ENCODE data around the gene LIPT2.

Gene LIPT2

DNA sequence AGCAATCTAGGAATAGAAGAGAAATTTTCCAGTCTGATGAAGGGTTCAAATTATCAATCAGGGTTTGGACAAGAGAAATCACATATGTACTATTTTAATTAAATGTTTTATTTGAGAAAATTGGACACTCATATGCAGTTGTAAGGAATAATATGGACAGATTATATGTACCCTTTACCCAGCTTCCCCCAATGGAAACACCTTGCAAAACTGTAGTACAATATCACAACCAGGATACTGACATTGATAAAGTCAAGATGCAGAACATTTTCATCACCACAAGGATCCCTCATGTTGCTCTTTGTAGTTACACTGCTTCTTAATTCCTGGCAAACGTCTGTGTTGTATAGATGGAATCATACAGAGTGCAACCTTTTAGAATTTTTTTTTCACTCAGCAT is 1.4 kb upstream of the LIPT2 start:
- DNase-seq (ENCODE audit: low spot score), result no peak

DNA sequence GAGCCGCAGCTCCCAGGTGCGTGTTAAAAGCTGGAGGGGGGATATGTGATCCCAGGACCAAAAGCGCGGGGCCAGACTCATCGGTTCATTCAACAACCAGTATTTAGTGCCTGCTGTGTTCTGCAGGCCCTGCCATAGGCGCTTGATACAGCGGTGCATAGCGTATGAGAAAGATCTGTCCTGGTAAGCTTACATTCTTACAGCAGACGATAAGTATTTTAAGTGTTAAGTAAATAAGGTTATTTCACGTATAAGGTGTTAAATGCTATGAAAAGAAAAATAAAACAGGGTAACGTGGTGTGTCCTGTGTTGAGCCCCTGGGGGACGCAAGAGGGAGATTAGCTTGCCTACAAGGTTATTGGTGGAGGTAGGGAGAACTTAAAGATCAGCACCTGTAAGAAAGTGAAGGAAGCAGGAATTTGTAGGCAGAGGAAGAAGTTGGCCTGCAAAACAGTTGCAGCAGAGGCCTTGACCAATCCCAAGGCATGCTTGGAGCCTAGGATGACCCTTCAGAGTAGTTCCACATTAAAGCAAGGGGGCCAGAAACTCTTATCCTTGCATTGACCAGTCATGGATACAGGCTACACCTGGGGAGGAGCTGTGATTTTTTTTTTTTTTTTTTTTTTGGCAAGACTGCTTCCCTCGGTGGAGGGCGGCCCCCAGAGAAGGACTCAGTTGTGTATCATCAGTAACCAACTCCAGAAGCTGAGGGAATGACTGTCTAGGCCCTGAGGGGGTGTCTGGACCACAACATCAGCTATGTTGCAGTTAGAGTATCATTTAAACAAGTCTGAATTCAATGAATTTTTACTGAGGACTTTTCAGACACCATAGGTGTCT is 487 bp upstream of the LIPT2 start:
- DNase-seq (ENCODE audit: low spot score), result no peak

DNA sequence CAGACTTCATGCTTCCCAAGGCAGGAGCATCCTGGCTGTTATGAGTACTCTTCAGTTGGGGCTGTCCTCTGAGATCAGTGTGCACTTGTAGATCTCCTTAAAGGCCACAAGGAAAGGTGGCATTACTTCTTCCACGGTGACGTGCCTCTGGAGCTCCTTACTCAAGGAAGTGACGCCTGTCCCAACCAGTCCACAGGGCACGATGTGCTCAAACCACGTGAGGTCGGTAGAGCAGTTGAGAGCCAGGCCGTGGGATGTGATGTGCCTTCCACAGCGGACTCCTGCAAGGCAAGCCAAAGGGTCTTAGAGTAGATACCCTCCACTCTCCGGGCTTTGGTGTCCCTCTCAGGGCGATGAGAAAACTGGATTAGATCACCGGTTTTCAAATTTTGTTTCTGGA is 1.4 kb downstream of the LIPT2 start:
- no peak for DNase-seq (ENCODE audit: low spot score)

DNA sequence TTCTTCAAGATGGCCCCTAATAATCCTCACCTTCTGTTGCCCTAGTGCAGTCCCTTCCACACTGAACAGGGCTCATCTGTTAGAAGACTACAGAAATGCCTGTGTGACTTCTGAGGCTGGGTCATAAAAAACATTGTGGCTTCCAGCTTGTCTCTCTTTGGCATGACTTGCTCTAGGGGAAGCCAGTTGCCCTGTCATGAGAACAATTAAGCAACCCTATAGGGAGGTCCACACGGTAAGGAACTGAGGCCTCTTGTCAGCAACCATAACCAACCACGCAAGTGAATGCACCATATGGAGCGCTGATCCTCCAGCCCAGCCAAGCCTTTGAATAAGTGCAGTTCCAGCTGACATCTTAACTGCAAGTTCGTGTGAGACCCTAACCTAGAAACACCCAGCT is 2.6 kb downstream of the LIPT2 start:
- DNase-seq (ENCODE audit: low spot score), result no peak

DNA sequence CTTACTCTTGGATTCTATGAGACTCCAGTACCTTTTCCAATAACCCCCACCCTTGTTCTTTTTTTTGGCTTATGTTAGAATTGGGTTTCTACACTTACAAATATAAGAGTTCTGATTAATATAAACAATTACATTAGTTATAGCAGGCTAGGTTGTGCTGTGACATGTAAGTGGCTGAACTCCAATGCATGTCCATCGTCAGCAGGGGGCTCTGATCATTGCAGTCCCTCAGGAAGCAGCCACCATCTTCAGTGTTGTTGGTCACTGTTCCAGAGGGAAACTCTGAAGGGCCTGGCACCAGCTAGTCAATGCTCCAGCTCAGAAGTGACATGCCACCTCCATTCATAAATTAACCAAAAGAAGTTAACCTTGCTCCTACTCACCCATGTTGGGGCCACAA is 5.6 kb downstream of the LIPT2 start:
- DNase-seq (ENCODE audit: low spot score), result peak; percentile 12

DNA sequence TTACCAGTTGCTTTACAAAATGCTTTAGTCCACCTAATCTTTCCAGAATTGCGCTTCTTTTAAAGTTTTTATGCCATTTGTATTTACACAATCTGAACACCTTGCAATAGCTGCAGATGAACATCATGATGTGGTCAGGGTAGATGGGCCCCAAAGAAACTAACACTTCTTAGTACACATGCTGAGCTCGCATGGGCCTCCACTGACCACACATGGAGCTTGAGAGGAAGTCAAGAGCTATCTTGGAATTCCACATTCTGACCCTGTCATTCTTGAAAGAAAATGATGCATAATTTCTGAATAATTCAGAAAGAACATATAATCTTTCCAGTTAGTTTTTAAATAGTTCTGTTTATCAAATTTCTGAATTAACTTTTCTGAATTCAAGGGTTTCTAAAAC is 7.7 kb downstream of the LIPT2 start:
- no peak for DNase-seq (ENCODE audit: low spot score)

DNA sequence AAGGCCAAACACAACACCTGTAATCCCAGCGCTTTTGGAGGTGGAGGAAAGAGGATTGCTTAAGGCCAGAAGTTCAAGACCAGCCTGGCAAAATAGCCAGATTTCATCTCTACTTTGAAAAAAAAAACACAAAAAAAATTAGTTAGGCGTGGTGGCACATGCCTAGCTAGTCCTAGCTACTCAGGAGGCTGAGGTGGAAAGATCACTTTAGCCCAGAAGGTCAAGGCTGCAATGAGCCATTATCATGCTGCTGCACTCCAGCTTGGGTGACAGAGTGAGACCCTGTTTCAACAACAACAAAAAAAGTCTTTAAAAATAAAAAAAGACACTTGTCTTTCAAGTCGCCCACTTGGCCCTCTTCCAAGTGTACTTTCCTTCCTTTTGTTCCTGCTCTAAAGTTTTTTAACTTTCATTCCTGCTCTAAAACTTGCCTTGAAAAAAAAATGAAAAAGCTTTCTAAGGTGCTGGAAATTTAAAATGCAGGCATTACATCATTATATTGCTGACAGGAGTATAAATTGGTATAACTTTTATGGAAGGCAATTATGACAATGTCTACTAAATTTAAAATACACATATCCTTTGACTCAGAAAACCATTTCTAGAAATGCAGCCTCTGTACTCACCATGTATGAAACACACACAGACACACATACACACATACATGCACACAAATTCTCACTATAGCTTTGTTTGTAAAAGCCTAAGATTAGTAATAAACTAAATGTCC is 12.7 kb downstream of the LIPT2 start:
- DNase-seq (ENCODE audit: low spot score), result no peak

DNA sequence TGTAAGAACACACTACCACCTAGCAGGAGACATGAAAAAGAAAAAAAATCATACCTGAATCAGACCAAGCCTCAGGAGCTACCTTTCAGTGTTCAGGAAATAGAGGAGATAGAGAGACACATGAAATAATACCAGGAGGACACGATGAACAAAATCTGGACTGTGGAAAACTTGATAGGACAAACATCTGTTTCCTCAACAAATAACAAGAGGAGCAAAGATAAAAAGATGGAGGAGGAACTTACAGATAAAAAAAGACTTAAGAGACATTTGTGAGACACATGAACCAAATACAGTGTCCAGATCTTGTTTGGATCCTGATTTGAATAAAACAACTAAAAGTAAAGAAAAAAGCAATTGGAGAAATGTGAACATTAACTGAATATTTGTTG is 13.8 kb downstream of the LIPT2 start:
- no peak for DNase-seq (ENCODE audit: low spot score)

DNA sequence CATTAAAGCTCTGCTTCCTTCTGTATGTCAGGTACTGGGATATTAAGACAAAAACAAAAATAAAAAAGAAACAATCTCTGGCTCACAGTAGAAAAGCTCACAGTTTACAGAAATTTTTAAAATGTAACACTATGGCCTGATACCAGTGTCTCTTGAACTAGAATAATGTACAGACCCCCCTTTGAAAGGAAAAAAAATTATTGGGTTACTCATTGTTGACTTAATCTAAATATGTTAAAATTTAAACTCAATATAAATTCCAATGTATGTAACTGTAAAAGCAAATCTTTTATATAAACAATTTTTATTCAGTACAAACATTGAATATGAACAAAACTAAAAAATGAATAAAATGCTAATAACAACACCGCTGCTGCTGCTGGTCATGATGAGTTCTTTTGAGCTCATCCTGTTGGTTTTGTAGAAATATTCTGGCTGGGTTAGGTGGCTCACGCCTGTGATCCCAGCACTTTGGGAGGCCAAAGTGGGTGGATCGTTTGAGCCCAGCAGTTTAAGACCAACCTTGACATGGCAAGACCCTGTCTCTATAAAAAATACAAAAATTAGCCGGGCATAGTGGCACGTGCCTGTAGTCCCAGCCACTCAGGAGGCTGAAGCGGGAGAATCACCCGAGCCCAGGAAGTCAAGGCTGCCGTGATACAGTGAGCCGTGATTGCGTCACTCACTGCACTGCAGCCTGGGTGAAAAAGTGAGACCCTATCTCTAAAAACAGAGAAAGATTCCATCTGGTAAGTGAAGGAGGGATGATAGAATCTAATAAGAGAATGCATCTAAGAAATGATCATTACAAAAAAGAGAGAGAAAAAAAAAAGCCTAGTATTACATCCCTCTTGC is 14.4 kb downstream of the LIPT2 start:
- DNase-seq (ENCODE audit: low spot score), result no peak

DNA sequence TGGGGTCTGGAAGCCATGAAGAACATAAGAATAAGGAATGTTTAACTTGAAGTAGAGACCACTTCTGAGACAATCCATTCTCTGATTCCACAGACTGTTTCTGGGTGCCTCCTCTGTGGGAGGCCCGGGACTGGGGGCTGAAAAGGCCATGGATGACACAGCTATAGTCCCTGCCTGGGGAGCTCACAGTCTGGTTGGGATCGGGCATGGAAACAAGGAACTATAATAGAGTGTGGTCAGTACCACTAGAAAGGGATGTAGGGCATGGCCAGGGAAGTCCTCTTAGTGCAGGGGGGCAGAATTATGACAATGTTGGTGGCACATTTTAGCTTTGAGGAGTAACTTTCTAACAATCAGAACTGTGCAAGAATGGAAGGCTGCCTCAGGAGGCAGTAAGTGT is 17.0 kb downstream of the LIPT2 start:
- DNase-seq (ENCODE audit: low spot score), result no peak

DNA sequence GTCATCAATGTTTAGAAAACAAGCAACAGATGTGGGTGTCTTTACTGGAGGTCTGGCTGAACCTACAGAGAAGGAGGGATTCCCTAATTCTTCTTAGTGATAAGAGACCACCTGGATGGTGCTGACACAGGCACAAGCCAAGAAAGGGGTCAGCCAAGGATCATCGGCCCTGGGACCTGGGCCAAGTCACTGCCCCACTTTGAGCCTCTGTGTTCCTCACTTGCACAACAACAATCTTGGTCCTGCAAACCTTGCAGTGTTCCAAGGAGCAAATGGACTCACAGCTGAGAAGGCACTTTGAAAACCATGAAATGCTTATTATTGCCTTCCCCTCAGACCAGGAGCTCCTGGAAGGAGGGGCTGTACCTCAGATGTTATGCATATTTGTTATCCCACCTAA is 19.2 kb downstream of the LIPT2 start:
- no peak for DNase-seq (ENCODE audit: low spot score)

DNA sequence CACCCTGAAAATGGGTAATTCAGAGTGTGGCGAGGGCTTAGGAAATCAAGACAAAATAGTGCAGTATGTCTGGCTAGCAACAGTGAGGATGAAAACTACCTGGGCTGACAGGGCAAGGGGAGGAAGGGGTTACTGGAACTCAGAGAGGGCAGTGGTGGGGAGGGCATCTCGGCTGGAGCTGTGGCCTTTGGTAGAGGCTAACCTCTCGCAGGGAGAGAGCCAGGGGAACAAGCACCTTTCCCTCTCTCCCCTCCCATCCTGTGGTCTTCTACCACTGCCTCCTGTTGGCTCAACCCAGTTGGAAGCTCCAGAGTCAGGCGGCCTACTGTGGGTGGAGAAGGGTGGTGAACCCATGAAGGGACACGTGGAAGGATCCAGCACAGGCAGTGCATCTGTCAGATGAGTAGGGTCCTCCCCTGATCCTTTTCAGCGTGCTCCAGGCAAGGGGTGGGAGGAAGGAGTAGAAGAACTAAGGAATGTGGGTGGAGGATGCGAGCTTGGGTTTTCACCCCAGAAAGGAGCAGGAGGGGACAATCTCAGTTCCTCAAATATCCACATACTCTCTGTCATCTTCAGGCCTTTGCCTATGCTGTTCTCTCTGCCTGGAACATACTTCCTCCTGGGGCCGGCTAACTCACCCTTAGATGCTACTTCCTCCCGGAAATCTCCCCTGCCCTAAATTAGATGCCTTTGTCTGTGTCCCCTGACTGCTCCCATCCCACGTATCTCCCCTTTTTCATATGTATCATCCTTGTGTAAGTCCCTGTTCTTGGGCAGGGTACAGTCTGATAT is 19.9 kb downstream of the LIPT2 start:
- no peak for DNase-seq (ENCODE audit: low spot score)

DNA sequence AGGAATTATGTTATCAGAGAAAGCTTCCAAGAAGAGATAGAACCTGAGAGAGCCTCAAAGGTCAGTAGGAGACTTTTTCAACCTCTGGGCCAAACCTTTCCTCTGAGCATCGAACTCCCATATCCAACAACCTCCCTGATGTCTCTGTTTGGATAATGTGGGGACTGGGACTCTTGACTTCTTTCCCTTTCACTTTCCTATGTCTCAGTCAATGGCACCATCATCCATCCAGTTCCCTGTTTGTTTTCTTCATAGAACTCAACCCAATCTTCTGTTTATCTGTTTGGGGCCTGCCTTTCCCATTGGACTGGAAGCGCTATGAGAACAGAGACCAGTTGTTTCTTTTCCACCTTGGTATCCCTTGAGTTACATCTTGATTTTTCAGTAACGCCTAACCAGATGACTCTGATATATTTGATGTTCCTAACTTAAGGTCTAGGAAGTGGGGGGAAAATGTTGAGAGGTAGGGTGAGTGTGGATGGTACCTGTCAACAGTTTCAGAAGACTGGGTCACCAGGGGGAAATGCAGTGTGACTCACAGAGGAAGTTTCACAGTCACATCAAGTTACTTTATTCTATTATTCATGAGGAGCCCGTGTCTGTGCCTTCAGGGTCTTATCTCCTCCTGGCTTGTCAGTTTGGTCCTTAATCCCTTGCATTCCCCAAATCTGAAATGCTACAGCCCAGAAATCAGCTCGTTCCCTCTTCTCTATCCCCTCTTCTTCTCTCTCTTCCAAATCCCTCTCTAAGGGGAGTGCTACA is 21.7 kb downstream of the LIPT2 start:
- DNase-seq (ENCODE audit: low spot score), result no peak

DNA sequence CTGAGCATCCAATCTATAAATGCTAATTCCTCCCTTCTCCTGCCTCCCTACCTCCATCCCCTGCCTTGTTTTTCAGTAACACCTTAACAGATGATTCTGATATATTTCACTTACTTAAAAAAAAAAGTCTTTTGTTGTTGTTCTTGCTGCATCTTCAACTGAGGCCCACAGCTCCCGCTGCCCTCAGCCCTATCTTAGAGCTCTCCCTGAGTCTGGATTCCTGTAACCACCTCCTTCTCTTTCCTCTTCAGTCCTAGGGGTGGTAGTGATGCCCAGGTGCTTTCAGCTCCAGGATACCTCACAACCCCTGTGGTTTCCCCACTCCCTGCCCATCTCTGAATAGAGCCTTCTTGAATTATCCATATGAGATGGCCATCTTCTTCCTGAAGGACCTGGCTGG is 22.5 kb downstream of the LIPT2 start:
- DNase-seq (ENCODE audit: low spot score), result no peak

DNA sequence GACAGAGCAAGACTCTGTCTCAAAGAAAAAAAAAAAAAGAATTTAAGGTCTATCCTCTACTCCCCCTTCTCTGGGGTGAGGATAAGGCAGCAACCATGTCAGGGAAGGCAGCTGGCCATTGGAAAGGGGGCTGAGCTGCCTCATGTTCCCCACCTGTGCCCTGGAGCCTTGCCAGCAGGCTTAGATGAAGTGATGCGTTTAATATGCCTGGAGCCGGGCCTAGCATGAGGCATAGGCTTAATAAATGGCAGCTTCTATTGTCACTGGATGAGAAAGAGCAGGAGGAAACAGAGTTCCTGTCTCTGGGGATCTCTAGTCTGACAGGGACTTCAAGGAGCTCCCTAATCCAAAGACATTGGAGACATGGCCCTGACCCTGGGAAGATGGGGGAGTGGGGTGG is 23.0 kb downstream of the LIPT2 start:
- no peak for DNase-seq (ENCODE audit: low spot score)

DNA sequence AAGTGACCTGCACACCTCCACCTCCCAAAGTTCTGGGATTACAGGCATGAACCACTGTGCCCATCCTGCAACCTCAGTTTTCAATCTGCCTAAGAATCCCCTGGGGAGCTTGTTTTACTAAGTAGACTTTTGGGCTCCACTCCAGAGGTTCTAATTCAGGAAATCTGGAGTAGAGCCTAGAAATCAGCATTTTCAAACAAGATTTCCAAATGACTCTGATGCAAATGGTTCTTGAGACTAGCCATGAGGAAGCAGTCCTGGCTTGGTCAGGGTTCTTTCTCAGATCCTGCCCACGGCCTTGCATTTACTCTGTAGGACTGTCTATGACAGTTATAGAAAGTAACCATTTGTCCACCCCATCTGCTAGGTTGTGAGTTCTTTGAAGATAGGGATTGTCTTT is 24.6 kb downstream of the LIPT2 start:
- no peak for DNase-seq (ENCODE audit: low spot score)

DNA sequence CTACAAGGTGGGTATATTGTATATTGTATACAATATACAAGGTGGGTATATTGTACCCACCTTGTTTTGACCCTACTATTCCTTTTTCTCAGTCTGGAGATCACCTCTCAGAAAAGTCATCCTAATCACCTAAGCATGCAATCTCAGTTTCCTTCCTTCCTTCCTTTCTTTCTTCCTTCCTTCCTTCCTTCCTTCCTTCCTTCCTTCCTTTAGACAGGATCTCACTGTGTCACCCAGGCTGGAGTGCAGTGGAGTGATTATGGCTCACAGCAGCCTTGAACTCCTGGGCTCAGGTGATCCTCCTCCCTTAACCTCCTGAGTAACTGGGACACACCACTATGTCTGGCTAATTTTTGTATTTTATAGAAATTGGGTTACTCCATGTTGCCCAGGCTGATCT is 25.0 kb downstream of the LIPT2 start:
- no peak for DNase-seq (ENCODE audit: low spot score)

DNA sequence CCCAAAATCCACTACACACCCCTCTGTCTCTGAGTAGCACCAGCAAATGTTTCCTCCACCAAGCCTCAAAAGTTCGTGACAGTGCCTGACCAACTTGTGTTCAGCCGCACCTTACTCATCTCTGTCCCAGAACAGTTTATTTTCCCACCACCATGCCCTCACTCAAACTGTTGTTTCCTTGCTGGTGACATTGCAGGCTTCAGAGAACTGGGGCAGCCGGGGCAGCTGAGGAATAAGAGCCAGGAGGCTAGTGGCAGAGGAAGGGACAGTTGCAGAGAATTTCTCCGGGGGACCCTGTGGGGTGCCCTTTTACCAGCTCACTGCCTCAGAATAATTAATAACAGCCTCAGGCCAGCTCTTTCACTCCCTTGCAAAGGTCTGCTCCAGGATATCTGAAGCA is 25.5 kb downstream of the LIPT2 start:
- DNase-seq (ENCODE audit: low spot score), result no peak

DNA sequence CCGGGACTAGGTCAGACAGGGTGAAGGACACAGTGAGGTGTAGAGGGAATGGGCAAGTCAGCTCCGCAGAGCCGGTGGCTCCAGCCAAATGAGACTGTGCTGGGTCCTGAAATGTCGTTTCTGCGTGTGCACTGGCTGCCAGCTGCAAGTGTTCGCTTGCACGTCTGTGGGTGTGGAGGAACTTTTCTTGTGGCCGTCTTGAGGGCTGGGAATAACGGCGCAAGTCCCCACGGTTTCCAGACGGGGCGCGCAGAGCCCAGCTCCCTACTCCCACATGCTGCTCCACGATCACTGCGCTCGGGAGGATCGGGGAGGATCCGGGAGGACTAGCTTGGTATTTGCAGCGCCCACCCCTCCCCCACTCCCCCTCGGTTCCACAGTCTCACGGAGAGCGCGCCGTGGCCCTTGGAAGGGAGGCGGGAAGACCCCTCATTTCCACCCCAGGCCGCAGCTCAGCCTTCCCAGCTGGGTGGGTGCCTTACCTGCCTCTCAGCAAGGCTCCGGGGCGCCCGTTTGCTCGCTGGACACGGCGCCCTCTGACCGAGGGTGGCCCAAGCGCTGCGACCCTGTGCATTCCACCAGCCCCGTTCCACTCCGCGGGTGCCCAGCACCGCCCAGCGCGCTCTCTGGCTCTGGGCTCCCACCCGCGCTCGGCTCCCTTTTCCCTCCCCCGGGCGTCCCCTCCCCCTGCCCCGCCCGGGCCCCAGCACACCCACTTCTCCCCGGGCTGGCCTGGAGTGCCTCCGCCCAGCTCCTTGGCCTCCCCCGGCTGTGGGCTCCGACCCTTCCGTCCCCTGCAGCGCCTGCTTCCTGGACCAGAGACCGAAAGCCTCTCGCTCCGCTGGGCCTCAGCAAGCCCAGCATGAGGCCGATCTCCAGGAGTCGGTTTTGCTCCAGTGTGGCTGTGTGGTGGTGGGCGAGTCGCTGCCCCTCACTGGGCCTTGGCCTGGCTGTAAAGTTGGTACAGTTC is 26.3 kb downstream of the LIPT2 start, which contains the start of gene KCNE3:
TSS of gene KCNE3 (minus strand) at position 634 of the 970 bp plus-strand sequence. CDS start 9,986 bp downstream, outside the sequence.
- DNase-seq (ENCODE audit: low spot score), result no peak

DNA sequence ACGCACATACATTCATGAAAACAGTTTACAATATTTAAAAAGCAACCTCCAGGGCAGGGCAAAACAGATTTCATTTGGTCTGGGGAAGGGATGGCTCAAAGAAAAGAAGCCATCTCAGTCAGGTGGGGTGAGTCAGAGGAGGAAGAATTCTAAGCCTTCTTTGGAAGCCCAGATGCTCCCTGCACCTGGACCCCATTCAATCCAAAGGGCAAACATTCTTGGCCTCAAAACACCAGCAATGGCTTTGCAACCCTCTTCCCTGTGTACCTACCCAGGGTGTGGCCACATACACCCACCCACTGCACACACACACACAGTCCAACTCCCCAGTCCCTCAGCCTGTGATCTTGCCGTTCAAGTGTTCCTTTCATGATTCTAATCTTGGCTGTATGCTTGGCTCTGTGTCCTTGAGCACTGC is 28.2 kb downstream of the LIPT2 start:
- DNase-seq (ENCODE audit: low spot score), result no peak
